ENCODE results near the gene C1QTNF6.

Gene C1QTNF6

GRCh38 chr22:37218771-37219411 is 30.8 kb upstream of the C1QTNF6 start:
- in situ Hi-C loops (cut with HindIII; ENCODE audit: low pct_unique_long_range_greater_than_20kb, low sequenced_read_pairs), result no loop called here
- no peak for TF ChIP-seq JUND (IDR thresholded peaks at IDR 0.05; ENCODE audit: low read depth)
- no peak for DNase-seq (ENCODE audit: low read depth in 1 of 2, low spot score in 1 of 2)

GRCh38 chr22:37218399-37218770 is 30.3 kb upstream of the C1QTNF6 start:
- DNase-seq (ENCODE audit: low read depth in 1 of 2, low spot score in 1 of 2), result no peak
- in situ Hi-C loops (cut with HindIII; ENCODE audit: low pct_unique_long_range_greater_than_20kb, low sequenced_read_pairs), result no loop called here
- TF ChIP-seq JUND (IDR thresholded peaks at IDR 0.05; ENCODE audit: low read depth), result no peak

- no peak for TF ChIP-seq JUND (IDR thresholded peaks at IDR 0.05; ENCODE audit: low read depth)
- in situ Hi-C loops (cut with HindIII; ENCODE audit: low pct_unique_long_range_greater_than_20kb, low sequenced_read_pairs), result no loop called here
- DNase-seq (ENCODE audit: low read depth in 1 of 2, low spot score in 1 of 2), result no peak
These were observed 27.8 kb upstream of the C1QTNF6 start for GRCh38 chr22:37215890-37216289.

- in situ Hi-C loops (cut with HindIII; ENCODE audit: low pct_unique_long_range_greater_than_20kb, low sequenced_read_pairs), result no loop called here
- DNase-seq (ENCODE audit: low read depth in 1 of 2, low spot score in 1 of 2), result no peak
- TF ChIP-seq JUND (IDR thresholded peaks at IDR 0.05; ENCODE audit: low read depth), result no peak
These were observed 26.6 kb upstream of the C1QTNF6 start for GRCh38 chr22:37214731-37215030.

GRCh38 chr22:37213941-37214730 is 26.1 kb upstream of the C1QTNF6 start:
- TF ChIP-seq JUND (IDR thresholded peaks at IDR 0.05; ENCODE audit: low read depth), result no peak
- no peak for DNase-seq (ENCODE audit: low read depth in 1 of 2, low spot score in 1 of 2)
- in situ Hi-C loops (cut with HindIII; ENCODE audit: low pct_unique_long_range_greater_than_20kb, low sequenced_read_pairs), result no loop called here

- no peak for DNase-seq (ENCODE audit: low read depth in 1 of 2, low spot score in 1 of 2)
- in situ Hi-C loops (cut with HindIII; ENCODE audit: low pct_unique_long_range_greater_than_20kb, low sequenced_read_pairs), result no loop called here
- TF ChIP-seq JUND (IDR thresholded peaks at IDR 0.05; ENCODE audit: low read depth), result no peak
These were observed 25.3 kb upstream of the C1QTNF6 start for GRCh38 chr22:37213218-37213855.

GRCh38 chr22:37212174-37212906 is 24.3 kb upstream of the C1QTNF6 start, which contains the start of gene SSTR3:
TSS of gene SSTR3 (minus strand) at chr22:37212477. CDS start at chr22:37207803, 4,674 bp downstream.
- no peak for TF ChIP-seq JUND (IDR thresholded peaks at IDR 0.05; ENCODE audit: low read depth)
- in situ Hi-C loops (cut with HindIII; ENCODE audit: low pct_unique_long_range_greater_than_20kb, low sequenced_read_pairs), result no loop called here
- DNase-seq (ENCODE audit: low read depth in 1 of 2, low spot score in 1 of 2), result no peak

- TF ChIP-seq JUND (IDR thresholded peaks at IDR 0.05; ENCODE audit: low read depth), result no peak
- DNase-seq (ENCODE audit: low read depth in 1 of 2, low spot score in 1 of 2), result no peak
- in situ Hi-C loops (cut with HindIII; ENCODE audit: low pct_unique_long_range_greater_than_20kb, low sequenced_read_pairs), result no loop called here
These were observed 23.8 kb upstream of the C1QTNF6 start for GRCh38 chr22:37211866-37212173.

- in situ Hi-C loops (cut with HindIII; ENCODE audit: low pct_unique_long_range_greater_than_20kb, low sequenced_read_pairs), result no loop called here
- no peak for TF ChIP-seq JUND (IDR thresholded peaks at IDR 0.05; ENCODE audit: low read depth)
- DNase-seq (ENCODE audit: low read depth in 1 of 2, low spot score in 1 of 2), result no peak
These were observed 23.2 kb upstream of the C1QTNF6 start for GRCh38 chr22:37211075-37211865.

GRCh38 chr22:37210041-37210803 is 22.2 kb upstream of the C1QTNF6 start:
- TF ChIP-seq JUND (IDR thresholded peaks at IDR 0.05; ENCODE audit: low read depth), result no peak
- in situ Hi-C loops (cut with HindIII; ENCODE audit: low pct_unique_long_range_greater_than_20kb, low sequenced_read_pairs), result no loop called here
- no peak for DNase-seq (ENCODE audit: low read depth in 1 of 2, low spot score in 1 of 2)

- in situ Hi-C loops (cut with HindIII; ENCODE audit: low pct_unique_long_range_greater_than_20kb, low sequenced_read_pairs), result no loop called here
- DNase-seq (ENCODE audit: low read depth in 1 of 2, low spot score in 1 of 2), result no peak
- TF ChIP-seq JUND (IDR thresholded peaks at IDR 0.05; ENCODE audit: low read depth), result no peak
These were observed 21.2 kb upstream of the C1QTNF6 start for GRCh38 chr22:37209140-37209845.
